PC-3 (cell line): Measurements from ENCODE around the gene PRAC1.

Source experiments
- CTCF ChIP-seq: fragments of 300-600 bp; sonication (generic); conservative IDR thresholded peaks from 2 replicates; pipeline ENCODE4 v1.5.1; 2017; ENCODE audit warnings: antibody characterized with exemption, low read depth, mild to moderate bottlenecking, low read length
- EZH2 ChIP-seq: fragments of 300-600 bp; sonication (generic); IDR thresholded peaks from one replicate; pipeline ENCODE4 v1.6.1; 2017; ENCODE audit warnings: antibody characterized with exemption, mild to moderate bottlenecking, low read length; ENCODE audit not compliant: unreplicated experiment

- no peak for TF ChIP-seq CTCF
- TF ChIP-seq EZH2: no peak
These were observed 1.3 kb upstream of the PRAC1 start for GRCh38 chr17:48723423-48724250.
